ENCODE measurements around the gene MATN3.

MATN3 gene

GRCh38 chr2:20001361-20001863 lies 11.1 kb downstream of the MATN3 start:
- Mint-ChIP-seq H3K9me3 (no peaks in the 10 kb centered on the region), H3K36me3 (ENCODE audit: low read depth) (no peaks in the 10 kb centered on the region), H3K27me3 (peaks cover 21% of the 10 kb centered on the region), H3K27ac (no peak overlapping the region), H3K4me1 (ENCODE audit: low read depth) (no peaks in the 10 kb centered on the region), H3K4me3 (no peak overlapping the region)
- no peak for DNase-seq

GRCh38 chr2:19993731-19994130 lies 18.7 kb downstream of the MATN3 start:
- H3K27me3 Mint-ChIP-seq = peaks cover 35% of the 10 kb centered on the region
- DNase-seq = no peak
- no peak overlapping the region for H3K4me3 Mint-ChIP-seq
- H3K9me3 Mint-ChIP-seq = no peaks in the 10 kb centered on the region
- H3K36me3 Mint-ChIP-seq (ENCODE audit: low read depth) = peaks cover 9% of the 10 kb centered on the region
- H3K27ac Mint-ChIP-seq = no peak overlapping the region
- H3K4me1 Mint-ChIP-seq (ENCODE audit: low read depth) = peaks cover 21% of the 10 kb centered on the region

GRCh38 chr2:19991895-19992294 lies 20.6 kb downstream of the MATN3 start:
- peaks cover 30% of the 10 kb centered on the region for H3K27me3 Mint-ChIP-seq
- H3K36me3 Mint-ChIP-seq (ENCODE audit: low read depth) = peaks cover 20% of the 10 kb centered on the region
- no peak overlapping the region for H3K27ac Mint-ChIP-seq
- no peak for DNase-seq
- H3K9me3 Mint-ChIP-seq = no peaks in the 10 kb centered on the region
- peaks cover 33% of the 10 kb centered on the region for H3K4me1 Mint-ChIP-seq (ENCODE audit: low read depth)
- H3K4me3 Mint-ChIP-seq = no peak overlapping the region

GRCh38 chr2:19990416-19990728 lies 22.1 kb downstream of the MATN3 start:
- Mint-ChIP-seq H3K27ac (peak overlapping the region; percentile 83), H3K9me3 (no peaks in the 10 kb centered on the region), H3K4me1 (ENCODE audit: low read depth) (peaks cover 33% of the 10 kb centered on the region), H3K4me3 (peak overlapping the region; percentile 93), H3K36me3 (ENCODE audit: low read depth) (peaks cover 30% of the 10 kb centered on the region), H3K27me3 (peaks cover 26% of the 10 kb centered on the region)
- DNase-seq = no peak

GRCh38 chr2:19989667-19990415 lies 22.6 kb downstream of the MATN3 start, which contains the start of gene WDR35:
WDR35 (minus strand) TSS chr2:19990105; CDS start chr2:19990015, 90 bp downstream.
- Mint-ChIP-seq H3K27ac (peak within 1 kb of the TSS; percentile 83), H3K4me3 (peak within 1 kb of the TSS; percentile 93), H3K27me3 (peaks cover 26% of the 10 kb centered on the region), H3K36me3 (ENCODE audit: low read depth) (peaks cover 33% of the 10 kb centered on the region), H3K9me3 (no peaks in the 10 kb centered on the region), H3K4me1 (ENCODE audit: low read depth) (peaks cover 33% of the 10 kb centered on the region)
- DNase-seq = peak; percentile 96

GRCh38 chr2:19989342-19989666 lies 23.2 kb downstream of the MATN3 start:
- peak overlapping the region; percentile 83 for H3K27ac Mint-ChIP-seq
- peaks cover 36% of the 10 kb centered on the region for H3K36me3 Mint-ChIP-seq (ENCODE audit: low read depth)
- DNase-seq = no peak
- peaks cover 21% of the 10 kb centered on the region for H3K27me3 Mint-ChIP-seq
- peaks cover 33% of the 10 kb centered on the region for H3K4me1 Mint-ChIP-seq (ENCODE audit: low read depth)
- H3K9me3 Mint-ChIP-seq = no peaks in the 10 kb centered on the region
- peak overlapping the region; percentile 93 for H3K4me3 Mint-ChIP-seq

- Mint-ChIP-seq H3K36me3 (ENCODE audit: low read depth) (peaks cover 40% of the 10 kb centered on the region), H3K4me3 (peak overlapping the region; percentile 93), H3K27ac (no peak overlapping the region), H3K9me3 (no peaks in the 10 kb centered on the region), H3K4me1 (ENCODE audit: low read depth) (peaks cover 33% of the 10 kb centered on the region), H3K27me3 (peaks cover 18% of the 10 kb centered on the region)
- no peak for DNase-seq
These were observed 23.9 kb downstream of the MATN3 start for GRCh38 chr2:19988600-19988999.

- H3K36me3 Mint-ChIP-seq (ENCODE audit: low read depth) = peaks cover 42% of the 10 kb centered on the region
- no peak for DNase-seq
- no peak overlapping the region for H3K4me3 Mint-ChIP-seq
- no peak overlapping the region for H3K27ac Mint-ChIP-seq
- peaks cover 11% of the 10 kb centered on the region for H3K27me3 Mint-ChIP-seq
- H3K4me1 Mint-ChIP-seq (ENCODE audit: low read depth) = peaks cover 35% of the 10 kb centered on the region
- no peaks in the 10 kb centered on the region for H3K9me3 Mint-ChIP-seq
These were observed 24.5 kb downstream of the MATN3 start for GRCh38 chr2:19987936-19988335.

- Mint-ChIP-seq H3K9me3 (no peaks in the 10 kb centered on the region), H3K27me3 (no peaks in the 10 kb centered on the region), H3K4me1 (ENCODE audit: low read depth) (peaks cover 11% of the 10 kb centered on the region), H3K27ac (no peak overlapping the region), H3K4me3 (no peak overlapping the region), H3K36me3 (ENCODE audit: low read depth) (peaks cover 61% of the 10 kb centered on the region)
- DNase-seq = no peak
These were observed 30.2 kb downstream of the MATN3 start for GRCh38 chr2:19982268-19982667.

GRCh38 chr2:19979932-19980331 lies 32.5 kb downstream of the MATN3 start:
- H3K36me3 Mint-ChIP-seq (ENCODE audit: low read depth) = peaks cover 46% of the 10 kb centered on the region
- H3K4me1 Mint-ChIP-seq (ENCODE audit: low read depth) = peaks cover 9% of the 10 kb centered on the region
- no peaks in the 10 kb centered on the region for H3K27me3 Mint-ChIP-seq
- no peaks in the 10 kb centered on the region for H3K9me3 Mint-ChIP-seq
- no peak overlapping the region for H3K4me3 Mint-ChIP-seq
- H3K27ac Mint-ChIP-seq = no peak overlapping the region
- DNase-seq = no peak

GRCh38 chr2:19973466-19973865 lies 39.0 kb downstream of the MATN3 start:
- Mint-ChIP-seq H3K4me3 (no peak overlapping the region), H3K36me3 (ENCODE audit: low read depth) (peaks cover 39% of the 10 kb centered on the region), H3K4me1 (ENCODE audit: low read depth) (peaks cover 11% of the 10 kb centered on the region), H3K9me3 (no peaks in the 10 kb centered on the region), H3K27me3 (no peaks in the 10 kb centered on the region), H3K27ac (no peak overlapping the region)
- no peak for DNase-seq

GRCh38 chr2:19971691-19972090 lies 40.8 kb downstream of the MATN3 start:
- no peaks in the 10 kb centered on the region for H3K27me3 Mint-ChIP-seq
- no peaks in the 10 kb centered on the region for H3K9me3 Mint-ChIP-seq
- H3K4me3 Mint-ChIP-seq = no peak overlapping the region
- H3K36me3 Mint-ChIP-seq (ENCODE audit: low read depth) = peaks cover 47% of the 10 kb centered on the region
- DNase-seq = no peak
- no peak overlapping the region for H3K27ac Mint-ChIP-seq
- H3K4me1 Mint-ChIP-seq (ENCODE audit: low read depth) = peaks cover 11% of the 10 kb centered on the region

- H3K27ac Mint-ChIP-seq = no peak overlapping the region
- H3K9me3 Mint-ChIP-seq = no peaks in the 10 kb centered on the region
- H3K36me3 Mint-ChIP-seq (ENCODE audit: low read depth) = peaks cover 42% of the 10 kb centered on the region
- no peaks in the 10 kb centered on the region for H3K27me3 Mint-ChIP-seq
- no peak for DNase-seq
- no peaks in the 10 kb centered on the region for H3K4me1 Mint-ChIP-seq (ENCODE audit: low read depth)
- H3K4me3 Mint-ChIP-seq = no peak overlapping the region
These were observed 49.1 kb downstream of the MATN3 start for GRCh38 chr2:19963386-19963785.

GRCh38 chr2:19955544-19956422 lies 56.7 kb downstream of the MATN3 start:
- Mint-ChIP-seq H3K27ac (no peak overlapping the region), H3K9me3 (no peaks in the 10 kb centered on the region), H3K4me3 (no peak overlapping the region), H3K27me3 (no peaks in the 10 kb centered on the region), H3K36me3 (ENCODE audit: low read depth) (peaks cover 24% of the 10 kb centered on the region), H3K4me1 (ENCODE audit: low read depth) (no peaks in the 10 kb centered on the region)
- DNase-seq = peak; percentile 32

- Mint-ChIP-seq H3K4me1 (ENCODE audit: low read depth) (no peaks in the 10 kb centered on the region), H3K27me3 (no peaks in the 10 kb centered on the region), H3K27ac (no peak overlapping the region), H3K36me3 (ENCODE audit: low read depth) (peaks cover 70% of the 10 kb centered on the region), H3K9me3 (no peaks in the 10 kb centered on the region), H3K4me3 (no peak overlapping the region)
- DNase-seq = no peak
These were observed 63.4 kb downstream of the MATN3 start for GRCh38 chr2:19949071-19949470.

Measured in activated T-cell treated with anti-CD3 and anti-CD28 coated beads, Interleukin-2, amount 50 U/mL, for 24 hours (primary cell).